NAMALWA (cell line): Measurements from ENCODE around the gene KCNAB1.
"Not testable (repeated sequence)": the region's sequence is repeated elsewhere in the genome, so short reads cannot be mapped to it uniquely, and the experiment has no call there.

Experiments
- DNase-seq: peaks from one replicate; pipeline ENCODE4 v3.0.0-alpha.2; 2015; ENCODE audit warnings: low spot score

Gene KCNAB1

DNA sequence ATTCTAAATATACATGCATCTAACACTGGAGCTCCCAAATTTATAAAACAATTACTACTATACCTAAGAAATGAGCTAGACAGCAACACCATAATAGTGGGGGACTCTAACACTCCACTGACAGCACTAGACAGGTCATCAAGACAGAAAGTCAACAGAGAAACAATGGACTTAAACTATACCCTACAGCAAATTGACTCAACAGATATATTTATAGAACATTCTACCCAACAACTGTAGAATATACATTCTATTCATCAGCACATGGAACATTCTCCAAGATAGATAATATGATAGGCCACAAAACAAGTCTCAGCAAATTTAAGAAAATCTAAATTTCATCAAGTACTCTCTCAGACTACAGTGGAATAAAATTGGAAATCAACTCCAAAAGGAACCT is 102.0 kb downstream of the KCNAB1 start:
- DNase-seq = not testable (repeated sequence)

DNA sequence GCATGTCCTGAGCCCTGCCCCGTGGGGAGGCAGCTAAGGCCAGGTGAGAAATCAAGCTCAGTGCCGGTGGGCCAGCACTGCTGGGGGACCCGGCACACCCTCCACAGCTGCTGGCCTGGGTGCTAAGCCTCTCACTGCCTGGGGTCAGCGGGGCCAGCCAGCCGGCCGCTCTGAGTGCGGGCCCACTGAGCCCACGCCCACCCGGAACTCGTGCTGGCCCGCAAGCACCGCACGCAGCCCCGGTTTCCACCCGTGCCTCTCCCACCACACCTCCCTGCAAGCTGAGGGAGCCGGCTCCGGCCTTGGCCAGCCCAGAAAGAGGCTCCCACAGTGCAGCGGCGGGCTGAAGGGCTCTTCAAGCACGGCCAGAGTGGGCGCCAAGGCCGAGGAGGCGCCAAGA is 103.7 kb downstream of the KCNAB1 start:
- not testable (repeated sequence) for DNase-seq

DNA sequence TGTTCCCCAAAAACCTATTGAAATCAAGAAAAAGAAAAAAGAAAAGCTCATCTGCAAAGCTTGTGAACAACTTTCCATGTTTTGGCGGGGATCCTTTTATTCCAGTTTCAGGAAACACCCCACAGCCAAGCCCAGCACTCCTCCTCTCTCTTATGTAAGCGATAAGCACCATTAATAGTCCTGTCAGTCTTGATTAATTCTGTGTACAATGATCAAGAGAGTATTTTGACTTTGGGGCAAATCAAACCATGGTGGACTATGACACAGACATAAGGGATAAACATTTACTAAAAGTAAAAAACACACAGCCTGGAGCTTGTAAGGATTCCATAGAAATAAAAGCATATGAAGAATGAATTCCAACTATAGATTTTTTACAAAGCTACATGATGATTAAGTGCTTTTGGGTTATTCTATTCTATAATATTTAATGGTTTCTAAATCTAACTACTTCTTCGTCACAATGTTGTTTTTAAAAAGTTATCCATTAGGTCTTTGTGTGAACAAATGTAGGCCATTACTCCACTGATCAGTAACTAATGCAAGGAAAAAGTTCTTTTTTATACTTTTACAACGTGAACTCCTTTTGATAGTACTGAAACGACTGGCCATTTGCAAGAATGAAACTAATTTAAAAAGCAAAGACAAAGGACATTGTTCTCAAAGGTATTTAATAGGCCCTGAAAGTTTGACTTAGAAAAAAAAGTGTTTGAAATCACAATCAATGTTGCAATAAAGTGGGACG is 106.5 kb downstream of the KCNAB1 start:
- no peak for DNase-seq

DNA sequence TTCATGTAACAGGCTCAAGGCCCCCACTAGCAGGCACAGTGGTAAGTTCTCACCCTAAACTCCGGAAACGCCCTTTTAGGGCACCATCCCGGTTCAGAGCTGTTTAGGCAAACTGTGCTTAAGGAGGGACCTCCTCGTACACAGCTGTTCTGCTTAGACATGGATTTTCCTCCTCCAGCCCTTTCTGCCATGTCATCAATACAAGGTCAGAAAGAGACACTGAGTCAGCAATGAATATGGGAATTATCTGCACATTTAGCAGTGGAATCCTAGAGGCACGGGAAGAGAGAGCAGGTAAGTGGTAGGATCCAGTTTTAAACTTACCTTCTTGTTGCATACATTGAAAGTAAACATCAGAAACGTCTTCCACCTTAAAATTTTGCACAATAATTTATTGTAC is 107.3 kb downstream of the KCNAB1 start:
- DNase-seq = no peak

DNA sequence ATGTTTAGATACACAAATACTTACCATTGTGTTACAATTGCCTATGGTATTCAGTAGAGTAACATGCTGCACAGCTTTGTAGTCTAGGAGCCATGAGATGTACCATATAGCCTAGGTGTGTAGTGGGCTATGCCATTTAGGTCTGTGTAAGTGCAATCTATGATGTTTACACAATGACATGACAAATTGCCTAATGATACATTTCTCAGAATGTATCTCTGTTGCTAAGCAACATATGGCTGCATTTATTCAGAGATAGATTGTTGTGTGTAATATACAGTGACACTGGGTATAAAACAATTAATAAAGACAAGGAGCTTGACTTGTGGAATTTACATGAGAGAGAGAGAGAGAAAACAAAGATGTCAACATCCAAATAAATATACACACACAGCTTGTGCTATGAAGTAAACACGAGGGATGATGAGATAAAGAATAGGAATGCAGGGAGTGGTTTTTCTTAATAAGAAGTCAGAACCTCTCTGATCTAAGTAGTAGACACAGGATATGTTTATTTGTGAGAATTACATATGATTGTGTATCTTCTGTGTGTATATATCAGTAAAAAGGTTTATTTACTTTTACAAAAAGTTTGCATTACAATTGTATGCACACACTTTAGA is 110.0 kb downstream of the KCNAB1 start:
- no peak for DNase-seq

DNA sequence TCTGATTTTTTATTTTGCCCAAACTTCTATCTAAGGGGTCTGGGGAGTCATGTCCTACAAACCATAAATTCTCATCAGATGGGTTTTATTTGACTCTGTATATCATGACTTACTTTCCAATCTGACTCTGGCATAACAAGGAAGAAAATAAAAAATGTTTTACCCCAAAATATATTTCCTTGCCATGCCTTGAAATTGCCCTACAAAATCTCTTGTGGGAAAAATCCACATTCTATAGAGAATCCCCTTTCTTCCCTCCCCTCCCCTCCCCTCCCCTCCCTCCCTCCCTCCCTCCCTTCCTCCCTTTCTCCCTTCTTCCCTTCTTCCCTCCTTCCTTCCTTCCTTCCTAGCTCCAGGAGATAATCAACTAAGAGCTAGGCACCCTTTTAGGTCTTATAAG is 110.8 kb downstream of the KCNAB1 start:
- DNase-seq = not testable (repeated sequence)

DNA sequence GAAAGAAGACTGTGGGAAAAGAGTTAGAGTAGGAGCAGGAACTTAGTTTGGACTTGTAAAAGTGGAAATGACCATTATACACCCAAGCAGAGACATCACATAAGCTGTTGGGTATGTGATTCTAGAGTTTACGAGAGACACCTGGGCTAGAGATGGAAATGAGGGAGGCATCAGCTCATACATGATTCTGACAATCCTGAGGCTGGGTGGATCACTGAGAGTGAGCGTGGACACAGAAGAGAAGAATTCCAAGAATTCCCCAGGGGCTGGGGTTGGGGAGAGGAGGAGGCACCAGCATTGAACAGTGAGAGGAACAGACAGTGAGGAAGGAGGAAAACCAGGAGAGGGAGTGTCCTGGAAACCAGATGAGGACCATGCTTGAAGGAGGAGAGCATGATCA is 113.5 kb downstream of the KCNAB1 start:
- no peak for DNase-seq

- DNase-seq = no peak
These were observed 116.3 kb downstream of the KCNAB1 start for GRCh38 chr3:156236556-156237260.

- DNase-seq = no peak
These were observed 120.3 kb downstream of the KCNAB1 start for GRCh38 chr3:156240642-156241041.

DNA sequence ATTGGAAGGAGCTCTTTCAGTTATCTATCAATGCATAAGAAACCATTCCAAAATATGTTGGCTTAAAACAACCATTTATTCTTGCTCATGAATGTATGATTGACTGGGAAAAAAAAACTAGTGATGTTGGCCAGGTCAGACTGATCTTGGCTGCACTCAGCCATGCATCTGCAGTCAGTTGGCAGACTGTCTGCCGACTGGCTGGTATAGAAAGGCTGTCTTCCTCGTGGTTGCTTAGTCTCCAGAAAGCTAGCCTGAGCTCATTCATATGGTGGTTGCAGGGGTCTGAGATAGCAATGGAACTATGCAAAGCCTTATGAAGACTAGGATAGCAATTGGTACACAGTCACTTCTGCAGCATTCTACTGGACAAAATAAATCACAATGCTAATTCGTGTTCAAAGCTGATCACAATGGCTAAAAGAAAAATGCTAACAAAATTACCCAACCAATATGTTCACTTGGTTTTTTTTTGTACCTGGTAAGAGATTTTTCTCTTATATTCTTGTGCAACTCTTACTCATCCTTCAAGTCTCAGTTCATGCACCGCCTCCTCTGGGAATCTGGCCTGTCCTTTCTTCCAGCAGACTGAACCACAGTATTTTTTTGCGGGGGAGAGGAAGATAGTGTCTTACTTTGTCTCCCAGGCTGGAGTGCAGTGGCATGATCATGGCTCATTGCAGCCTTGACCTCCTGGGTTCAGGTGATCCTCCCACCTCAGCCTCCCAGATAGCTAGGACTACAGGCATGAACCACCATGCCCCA is 126.8 kb downstream of the KCNAB1 start:
- no peak for DNase-seq

GRCh38 chr3:156250550-156250949 is 130.2 kb downstream of the KCNAB1 start:
- no peak for DNase-seq

GRCh38 chr3:156251424-156251823 is 131.0 kb downstream of the KCNAB1 start:
- no peak for DNase-seq

DNA sequence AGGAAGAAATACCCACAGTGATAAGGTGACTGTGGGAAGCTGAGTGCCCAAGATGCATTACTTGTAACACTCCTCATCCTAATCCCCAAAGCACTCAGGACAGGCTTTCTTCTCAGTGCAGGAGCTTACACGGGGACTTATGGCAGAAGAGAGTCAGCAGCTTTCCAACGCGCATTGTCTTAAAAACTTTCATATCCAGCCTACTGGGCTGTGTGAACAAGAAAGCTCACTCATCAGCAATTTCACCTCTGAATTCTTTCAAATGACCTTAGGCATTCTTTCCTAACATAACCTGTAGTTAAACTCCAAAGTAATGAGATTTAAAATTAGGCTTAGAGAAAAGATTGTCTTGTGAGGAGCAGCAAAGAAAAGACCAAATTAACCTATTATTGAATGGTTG is 132.3 kb downstream of the KCNAB1 start:
- DNase-seq = no peak

DNA sequence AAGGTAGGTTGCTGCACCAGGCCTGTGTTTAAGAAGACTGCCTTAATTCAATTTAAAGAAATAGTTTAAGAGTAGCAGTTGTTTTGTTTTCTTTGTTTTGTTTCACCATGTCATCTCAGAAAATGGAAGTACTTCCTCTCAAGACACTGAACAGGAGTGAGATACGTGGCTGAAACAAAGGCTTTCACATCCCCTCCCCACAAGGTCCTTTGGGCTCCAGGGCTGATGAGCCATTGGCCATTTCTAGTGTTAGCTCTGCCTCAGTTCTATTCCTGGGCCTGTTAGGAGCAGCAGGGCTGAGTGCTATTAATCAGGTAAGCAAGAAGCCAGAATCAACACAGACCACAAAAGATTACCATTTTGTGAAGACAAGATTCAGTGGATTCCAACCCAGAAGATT is 132.8 kb downstream of the KCNAB1 start:
- no peak for DNase-seq

GRCh38 chr3:156256256-156256655 is 135.9 kb downstream of the KCNAB1 start:
- no peak for DNase-seq

- DNase-seq = no peak
These were observed 136.6 kb downstream of the KCNAB1 start for GRCh38 chr3:156256945-156257344.

GRCh38 chr3:156258301-156258700 is 137.9 kb downstream of the KCNAB1 start:
- DNase-seq = no peak

GRCh38 chr3:156259896-156260295 is 139.5 kb downstream of the KCNAB1 start:
- DNase-seq = no peak

- no peak for DNase-seq
These were observed 140.0 kb downstream of the KCNAB1 start for GRCh38 chr3:156260331-156260730.

- no peak for DNase-seq
These were observed 144.4 kb downstream of the KCNAB1 start for GRCh38 chr3:156264771-156265170.

DNA sequence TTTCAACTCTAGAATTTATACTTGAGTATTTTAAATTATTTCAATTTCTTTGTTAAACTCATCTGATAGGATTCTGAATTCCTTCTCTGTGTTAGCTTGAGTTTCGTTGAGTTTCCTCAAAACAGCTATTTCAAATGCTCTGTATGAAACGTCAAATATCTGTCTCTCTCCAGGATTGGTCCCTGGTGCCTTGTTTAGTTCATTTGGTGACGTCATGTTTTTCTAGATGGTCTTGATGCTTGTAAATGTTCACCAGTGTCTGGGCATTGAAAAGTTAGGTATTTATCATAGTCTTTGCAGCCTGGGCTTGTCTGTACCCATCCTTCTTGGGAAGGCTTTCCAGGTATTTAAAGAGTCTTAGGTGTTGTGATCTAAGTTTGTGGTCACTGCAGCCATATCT is 151.1 kb downstream of the KCNAB1 start:
- no peak for DNase-seq

GRCh38 chr3:156271995-156272719 is 151.8 kb downstream of the KCNAB1 start:
- no peak for DNase-seq
